Stimulated activated CD8-positive, alpha-beta memory T cell treated with anti-CD3 and anti-CD28 coated beads, Interleukin-4, amount 100 ng/mL, for 24 hours (primary cell): ENCODE results near the gene ZNF611.
"Not testable (repeated sequence)": the region's sequence is repeated elsewhere in the genome, so short reads cannot be mapped to it uniquely, and the experiment has no call there.

ENCODE experiments used
- DNase-seq: peaks from one replicate; pipeline ENCODE4 v3.0.0-alpha.2; 2020; ENCODE audit warnings: low read depth

The ZNF611 gene

DNA sequence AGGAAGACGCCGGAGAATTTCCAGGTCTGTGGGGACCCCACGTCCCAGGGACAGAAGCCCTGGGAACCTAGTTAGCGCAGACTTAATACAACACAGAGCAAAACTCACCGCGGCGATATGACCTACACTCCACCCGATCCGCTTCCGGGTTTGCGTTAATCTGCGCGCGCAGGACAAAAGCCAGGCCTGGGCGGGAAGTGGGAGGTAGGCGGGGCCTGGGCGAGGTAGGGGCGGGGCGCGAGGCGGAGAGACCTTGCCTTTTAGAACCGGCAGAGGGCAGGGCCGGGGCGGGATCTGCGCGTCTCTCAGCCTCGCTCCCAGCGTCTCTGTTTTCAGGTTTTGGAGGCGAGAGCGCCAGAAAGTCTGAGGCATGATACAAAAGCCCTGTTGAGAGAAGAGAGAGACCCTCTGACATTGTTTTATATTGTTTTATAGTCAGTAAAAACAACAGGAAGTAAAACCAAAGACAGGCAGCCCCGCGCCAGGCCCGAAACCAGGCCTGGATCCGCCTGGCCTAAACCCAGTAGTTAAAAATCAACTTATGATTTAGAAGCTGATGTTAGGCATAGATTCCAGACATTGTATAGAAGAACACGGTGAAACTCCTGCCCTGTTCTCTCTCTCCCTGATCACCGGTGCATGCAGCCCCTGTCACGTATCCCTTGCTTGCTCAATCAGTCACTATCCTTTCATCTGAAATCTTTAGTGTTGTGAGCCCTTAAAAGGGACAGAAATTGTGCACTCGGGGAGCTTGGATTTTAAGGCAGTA lies at the start of gene ZNF611:
TSS of gene ZNF611 (minus strand) at position 152 of the 769 bp plus-strand sequence. CDS start 19,150 bp downstream, outside the sequence.
- DNase-seq: peak; percentile 99

- not testable (repeated sequence) for DNase-seq
These were observed 48.0 kb upstream of the ZNF611 start for GRCh38 chr19:52782864-52783263.

- DNase-seq: peak; percentile 49
These were observed 44.0 kb upstream of the ZNF611 start for GRCh38 chr19:52778811-52779210.

DNA sequence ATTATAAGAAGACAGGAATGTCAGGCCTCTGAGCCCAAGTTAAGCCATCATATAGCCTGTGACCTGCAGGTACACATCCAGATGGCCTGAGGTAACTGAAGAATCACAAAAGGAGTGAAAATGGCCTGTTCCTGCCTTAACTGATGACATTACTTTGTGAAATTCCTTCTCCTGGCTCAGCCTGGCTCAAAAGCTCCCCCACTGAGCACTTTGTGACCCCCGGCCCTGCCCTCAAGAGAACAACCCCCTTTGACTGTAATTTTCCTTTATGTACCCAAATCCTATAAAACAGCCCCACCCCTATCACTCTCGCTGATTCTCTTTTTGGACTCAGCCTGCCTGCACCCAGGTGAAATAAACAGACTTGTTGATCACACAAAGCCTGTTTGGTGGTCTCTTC lies 21.6 kb upstream of the ZNF611 start:
- DNase-seq: not testable (repeated sequence)

GRCh38 chr19:52749780-52750179 lies 14.9 kb upstream of the ZNF611 start:
- DNase-seq: no peak

- no peak for DNase-seq
These were observed 13.6 kb upstream of the ZNF611 start for GRCh38 chr19:52748336-52748950.

- not testable (repeated sequence) for DNase-seq
These were observed 11.1 kb upstream of the ZNF611 start for GRCh38 chr19:52745919-52746318.

- no peak for DNase-seq
These were observed 8.2 kb upstream of the ZNF611 start for GRCh38 chr19:52743091-52743490.

GRCh38 chr19:52742516-52742915 lies 7.7 kb upstream of the ZNF611 start:
- DNase-seq: no peak

GRCh38 chr19:52741951-52742485 lies 7.2 kb upstream of the ZNF611 start:
- DNase-seq: no peak

DNA sequence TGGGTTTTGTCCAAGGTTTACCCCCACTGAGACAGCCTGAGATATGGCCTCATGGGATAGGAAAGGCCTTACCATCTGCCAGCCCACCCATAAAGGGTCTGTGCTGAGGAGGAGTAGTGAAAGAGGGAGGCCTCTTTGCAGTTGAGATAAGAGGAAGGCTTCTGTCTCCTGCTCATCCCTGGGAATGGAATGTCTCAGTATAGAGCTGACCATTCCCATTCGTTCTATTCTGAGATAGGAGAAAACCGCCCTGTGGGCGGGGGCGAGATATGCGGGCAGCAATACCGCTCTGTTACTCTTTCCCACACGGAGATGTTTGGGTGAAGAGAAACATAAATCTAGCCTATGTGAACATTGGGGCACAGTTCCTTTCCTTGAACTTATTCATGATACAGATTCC lies 6.5 kb upstream of the ZNF611 start:
- DNase-seq: not testable (repeated sequence)

GRCh38 chr19:52739576-52739975 lies 4.7 kb upstream of the ZNF611 start:
- no peak for DNase-seq

GRCh38 chr19:52735734-52736133 lies 890 bp upstream of the ZNF611 start:
- DNase-seq: no peak

- no peak for DNase-seq
These were observed 432 bp downstream of the ZNF611 start for GRCh38 chr19:52734331-52734892.

GRCh38 chr19:52726051-52726450 lies 8.8 kb downstream of the ZNF611 start:
- DNase-seq: not testable (repeated sequence)

GRCh38 chr19:52725528-52725961 lies 9.3 kb downstream of the ZNF611 start:
- no peak for DNase-seq

GRCh38 chr19:52724701-52725514 lies 9.9 kb downstream of the ZNF611 start:
- DNase-seq: no peak

DNA sequence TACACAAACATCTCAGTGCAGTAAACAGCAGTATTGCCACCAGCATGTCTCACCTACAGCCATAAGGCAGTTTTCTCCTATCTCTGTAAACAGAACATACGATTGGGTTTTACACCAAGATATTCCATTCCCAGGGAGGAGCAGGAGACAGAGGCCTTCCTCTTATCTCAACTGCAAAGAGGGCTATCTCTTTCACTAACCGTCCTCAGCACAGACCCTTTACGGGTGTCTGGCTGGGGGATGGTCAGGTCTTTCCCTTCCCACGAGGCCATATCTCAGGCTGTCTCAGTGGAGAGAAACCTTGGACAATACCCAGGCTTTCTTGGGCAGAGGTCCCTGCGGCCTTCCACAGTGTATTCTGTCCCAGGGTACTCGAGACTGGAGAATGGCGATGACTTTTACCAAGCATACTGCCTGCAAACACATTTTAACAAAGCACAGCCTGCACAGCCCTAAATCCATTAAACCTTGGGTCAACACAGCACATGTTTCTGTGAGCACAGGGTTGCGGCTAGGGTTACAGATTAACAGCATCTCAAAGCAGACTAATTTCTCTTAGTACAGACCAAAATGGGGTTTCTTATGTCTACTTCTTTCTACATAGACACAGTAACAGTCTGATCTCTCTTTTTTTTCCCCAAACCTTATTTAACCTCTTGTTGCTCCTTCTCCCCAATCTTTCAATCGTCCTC lies 10.8 kb downstream of the ZNF611 start:
- DNase-seq: not testable (repeated sequence)

DNA sequence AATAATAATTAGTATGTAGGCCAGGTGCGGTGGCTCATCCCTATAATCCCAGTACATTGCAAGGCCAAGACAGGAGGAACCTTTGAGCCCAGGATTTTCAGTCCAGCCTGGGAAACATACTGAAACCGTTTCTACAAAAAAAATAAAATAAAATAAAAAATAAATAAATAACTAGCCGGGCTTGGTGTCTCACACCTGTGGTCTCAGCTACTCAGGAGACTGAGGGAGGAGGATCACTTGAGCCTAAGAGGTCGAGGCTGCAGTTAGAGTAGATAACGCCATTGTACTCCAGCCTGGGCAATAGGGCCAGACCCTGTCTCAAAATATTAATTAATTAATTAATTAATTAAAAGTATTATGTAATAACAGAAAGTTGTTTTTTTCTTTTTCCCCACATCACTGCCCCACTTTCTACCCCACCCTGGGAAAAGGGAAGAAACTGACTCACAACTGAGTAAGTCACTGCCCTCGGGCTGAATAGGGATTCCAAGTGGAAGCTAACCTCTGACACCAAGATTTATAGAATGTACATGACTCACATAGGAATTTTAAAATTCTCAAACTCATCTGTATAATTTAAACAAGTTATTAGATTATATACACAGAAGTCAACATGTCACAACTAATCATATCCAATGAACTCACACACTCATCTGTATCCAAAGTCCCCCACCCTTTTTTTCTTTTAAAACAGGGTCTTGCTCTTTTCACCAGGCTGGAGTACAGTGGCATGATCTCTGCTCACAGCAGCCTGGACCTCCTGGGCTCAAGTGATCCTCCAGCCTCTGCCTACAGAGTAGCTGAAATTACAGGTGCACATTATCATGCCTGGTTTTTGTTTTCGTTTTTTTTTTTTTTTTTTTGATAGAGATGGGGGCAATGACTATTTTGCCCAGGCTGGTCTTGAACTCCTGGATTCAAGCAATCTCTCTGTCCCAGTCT lies 12.5 kb downstream of the ZNF611 start:
- DNase-seq: no peak

- not testable (repeated sequence) for DNase-seq
These were observed 14.3 kb downstream of the ZNF611 start for GRCh38 chr19:52720541-52720940.
